Type B pancreatic cell (in vitro differentiated cells): Measurements from ENCODE around the gene OPRD1. TPM values are rescaled to one million over a fixed set of nuclear protein-coding genes. Genes with fewer than 3 reads are reported as not detected.
"Not testable (repeated sequence)": the region's sequence is repeated elsewhere in the genome, so short reads cannot be mapped to it uniquely, and the experiment has no call there.

ENCODE experiments used
- DNase-seq: peaks from one replicate; pipeline ENCODE4 v3.0.0; 2021; ENCODE audit warnings: mixed read lengths; ENCODE audit not compliant: unreplicated experiment; ENCODE audit errors: extremely low spot score
- H3K27ac Mint-ChIP-seq: 2 replicates; pipeline ENCODE4 v1.8.0; 2021; ENCODE audit warnings: mild to moderate bottlenecking, mixed read lengths
- H3K27me3 Mint-ChIP-seq: 2 replicates; pipeline ENCODE4 v1.8.0; 2021; ENCODE audit warnings: mixed read lengths
- H3K36me3 Mint-ChIP-seq: 2 replicates; pipeline ENCODE4 v1.8.0; 2021; ENCODE audit warnings: mixed read lengths
- H3K4me1 Mint-ChIP-seq: one replicate; pipeline ENCODE4 v1.8.0; 2021; ENCODE audit warnings: mixed read lengths; ENCODE audit not compliant: unreplicated experiment
- H3K4me3 Mint-ChIP-seq: 2 replicates; pipeline ENCODE4 v1.8.0; 2021; ENCODE audit warnings: mild to moderate bottlenecking, mixed read lengths
- H3K9me3 Mint-ChIP-seq: 2 replicates; pipeline ENCODE4 v1.8.0; 2021; ENCODE audit warnings: mixed read lengths
- total RNA-seq: library from RNA; stranded (reverse); gene quantifications from 2 replicates; pipeline ENCODE4 v1.2.1, GENCODE V29; 2021; ENCODE audit warnings: low replicate concordance
- TF ChIP-seq, protein P1 (sequence below): fragments of 200-600 bp; sonication (generic); conservative IDR thresholded peaks from 2 replicates; pipeline ENCODE4 v1.5.0; 2021; ENCODE audit warnings: antibody characterized with exemption, mild to moderate bottlenecking

The OPRD1 gene
- total RNA-seq, 1 donor from 2014 or later: 1.1 TPM

DNA sequence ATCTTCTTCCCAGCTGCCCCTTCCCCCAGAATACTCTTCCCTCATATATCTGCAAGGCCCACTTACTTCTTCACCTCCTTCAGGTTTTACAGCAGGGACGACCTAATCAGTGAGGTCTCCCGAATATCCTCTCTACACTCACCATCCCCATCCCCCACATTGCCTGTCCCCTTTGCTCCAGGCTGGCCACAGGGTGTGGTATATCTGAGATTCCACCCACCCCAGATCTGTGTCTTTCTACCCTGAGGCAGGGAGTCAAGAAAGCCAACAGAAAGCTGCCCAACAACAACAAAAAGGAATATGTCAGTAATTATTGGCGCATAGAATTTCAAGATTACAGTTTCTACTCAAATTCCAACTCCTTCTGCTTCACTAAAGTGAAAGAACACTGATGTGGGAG is 30.0 kb upstream of the OPRD1 start:
- H3K9me3 Mint-ChIP-seq: no peaks in the 10 kb centered on the region
- H3K36me3 Mint-ChIP-seq: no peaks in the 10 kb centered on the region
- peak overlapping the region; percentile 40 for H3K27ac Mint-ChIP-seq
- peak overlapping the region; percentile 48 for H3K4me3 Mint-ChIP-seq
- TF ChIP-seq, protein P1, sequence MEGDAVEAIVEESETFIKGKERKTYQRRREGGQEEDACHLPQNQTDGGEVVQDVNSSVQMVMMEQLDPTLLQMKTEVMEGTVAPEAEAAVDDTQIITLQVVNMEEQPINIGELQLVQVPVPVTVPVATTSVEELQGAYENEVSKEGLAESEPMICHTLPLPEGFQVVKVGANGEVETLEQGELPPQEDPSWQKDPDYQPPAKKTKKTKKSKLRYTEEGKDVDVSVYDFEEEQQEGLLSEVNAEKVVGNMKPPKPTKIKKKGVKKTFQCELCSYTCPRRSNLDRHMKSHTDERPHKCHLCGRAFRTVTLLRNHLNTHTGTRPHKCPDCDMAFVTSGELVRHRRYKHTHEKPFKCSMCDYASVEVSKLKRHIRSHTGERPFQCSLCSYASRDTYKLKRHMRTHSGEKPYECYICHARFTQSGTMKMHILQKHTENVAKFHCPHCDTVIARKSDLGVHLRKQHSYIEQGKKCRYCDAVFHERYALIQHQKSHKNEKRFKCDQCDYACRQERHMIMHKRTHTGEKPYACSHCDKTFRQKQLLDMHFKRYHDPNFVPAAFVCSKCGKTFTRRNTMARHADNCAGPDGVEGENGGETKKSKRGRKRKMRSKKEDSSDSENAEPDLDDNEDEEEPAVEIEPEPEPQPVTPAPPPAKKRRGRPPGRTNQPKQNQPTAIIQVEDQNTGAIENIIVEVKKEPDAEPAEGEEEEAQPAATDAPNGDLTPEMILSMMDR: no peak
- H3K27me3 Mint-ChIP-seq: peaks cover 4% of the 10 kb centered on the region
- no peak for DNase-seq
- H3K4me1 Mint-ChIP-seq: peaks cover 16% of the 10 kb centered on the region

DNA sequence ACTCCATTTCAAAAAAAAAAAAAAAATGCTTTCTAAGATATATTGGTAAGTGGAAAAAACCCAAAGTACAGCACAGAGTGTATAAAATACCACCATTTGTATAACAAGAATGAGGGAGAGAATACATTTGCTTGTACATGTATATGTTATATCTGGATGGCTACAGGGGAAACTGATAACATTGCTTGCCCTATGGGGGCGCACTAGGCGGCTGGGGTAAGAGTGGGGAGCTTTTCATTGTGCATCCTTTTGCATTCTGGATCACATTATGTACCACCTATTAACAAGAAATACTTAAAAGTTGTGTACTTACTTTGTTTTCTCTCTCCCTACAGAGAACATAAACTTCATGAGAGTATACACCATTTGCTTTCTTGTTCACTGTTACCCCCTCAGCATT is 28.6 kb upstream of the OPRD1 start:
- DNase-seq: no peak

DNA sequence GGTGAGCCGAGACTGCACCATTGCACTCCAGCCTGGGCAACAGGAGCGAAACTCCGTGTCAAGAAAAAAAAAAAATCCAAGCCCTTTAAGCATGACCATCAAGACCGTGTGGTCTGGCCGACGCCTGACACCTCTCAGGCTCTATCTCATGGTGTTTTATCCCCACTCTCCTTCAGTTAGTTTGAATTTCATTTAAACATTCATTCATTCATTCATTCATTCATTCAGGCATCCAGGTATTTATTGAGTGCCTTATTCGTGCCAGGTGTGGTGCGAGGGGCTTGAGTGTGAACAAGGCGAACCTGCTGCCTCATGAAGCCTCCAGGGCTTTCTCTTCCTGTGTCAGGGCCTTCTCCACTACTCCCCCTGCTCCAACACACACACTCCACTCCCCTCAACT is 22.6 kb upstream of the OPRD1 start:
- TF ChIP-seq, protein P1: no peak
- no peak for DNase-seq
- Mint-ChIP-seq H3K4me3 (no peak overlapping the region), H3K4me1 (peaks cover 11% of the 10 kb centered on the region), H3K9me3 (no peaks in the 10 kb centered on the region), H3K36me3 (no peaks in the 10 kb centered on the region), H3K27me3 (peaks cover 9% of the 10 kb centered on the region), H3K27ac (no peak overlapping the region)

More for the DNA sequence above, 28.6 kb upstream of the OPRD1 start:
- Mint-ChIP-seq H3K36me3 (no peaks in the 10 kb centered on the region), H3K4me1 (peaks cover 16% of the 10 kb centered on the region), H3K27ac (no peak overlapping the region), H3K9me3 (no peaks in the 10 kb centered on the region), H3K27me3 (peaks cover 4% of the 10 kb centered on the region), H3K4me3 (no peak overlapping the region)
- TF ChIP-seq, protein P1: no peak

DNA sequence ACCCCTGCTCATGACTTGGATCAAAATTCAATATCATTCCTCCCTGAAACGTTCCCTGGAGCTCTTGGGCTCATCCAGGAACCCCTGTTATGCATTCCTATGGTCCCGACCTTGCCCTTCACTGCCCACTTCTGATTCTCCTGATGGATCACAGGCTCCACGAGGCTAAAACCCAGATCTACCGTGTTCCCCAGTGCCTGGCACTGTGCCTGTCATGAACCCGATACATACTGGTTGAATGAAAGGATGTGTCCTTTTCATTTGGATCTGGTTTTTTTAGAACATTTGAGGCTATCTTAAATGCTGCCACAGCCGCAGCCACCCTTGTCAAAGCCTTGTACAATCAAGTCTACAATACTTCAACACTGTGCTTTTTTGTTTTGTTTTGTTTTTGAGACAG is 22.2 kb upstream of the OPRD1 start:
- no peak for DNase-seq
- H3K27me3 Mint-ChIP-seq: peaks cover 9% of the 10 kb centered on the region
- no peak overlapping the region for H3K4me3 Mint-ChIP-seq
- no peak overlapping the region for H3K27ac Mint-ChIP-seq
- peaks cover 11% of the 10 kb centered on the region for H3K4me1 Mint-ChIP-seq
- H3K36me3 Mint-ChIP-seq: no peaks in the 10 kb centered on the region
- TF ChIP-seq, protein P1: no peak
- H3K9me3 Mint-ChIP-seq: no peaks in the 10 kb centered on the region

DNA sequence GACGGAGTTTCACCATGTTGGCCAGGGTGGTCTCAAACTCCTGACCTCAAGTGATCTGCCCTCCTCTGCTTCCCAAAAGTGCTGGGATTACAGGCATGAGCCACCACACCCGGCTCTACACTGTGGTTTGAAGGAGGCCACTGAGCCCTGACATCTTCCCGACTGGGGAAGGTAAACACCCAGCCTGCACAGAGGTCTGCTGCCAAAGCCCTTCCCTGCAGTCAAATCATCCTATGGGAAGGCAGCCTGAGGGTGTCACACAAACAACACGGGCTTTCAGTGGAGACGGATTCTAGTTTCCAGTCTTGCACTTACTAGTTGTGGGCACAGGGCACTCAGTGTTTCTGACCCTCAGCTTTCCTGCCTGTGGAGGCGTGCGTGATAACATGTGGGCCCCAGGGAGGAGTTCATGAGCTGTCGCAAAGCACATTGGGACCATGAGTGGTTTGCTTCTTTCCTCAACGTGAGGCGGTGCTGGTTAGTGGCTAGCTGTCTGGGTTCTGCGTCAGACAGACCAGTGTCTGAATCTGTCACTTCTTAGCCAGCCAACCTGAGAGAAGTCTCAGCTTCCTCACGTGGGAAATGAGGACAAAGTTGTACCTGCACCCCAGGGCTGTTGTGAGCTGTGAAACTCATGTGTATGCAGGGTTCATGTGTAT is 21.5 kb upstream of the OPRD1 start:
- Mint-ChIP-seq H3K4me3 (no peak overlapping the region), H3K9me3 (no peaks in the 10 kb centered on the region), H3K4me1 (peaks cover 6% of the 10 kb centered on the region), H3K36me3 (no peaks in the 10 kb centered on the region), H3K27ac (no peak overlapping the region), H3K27me3 (peaks cover 6% of the 10 kb centered on the region)
- DNase-seq: no peak
- TF ChIP-seq, protein P1: no peak

DNA sequence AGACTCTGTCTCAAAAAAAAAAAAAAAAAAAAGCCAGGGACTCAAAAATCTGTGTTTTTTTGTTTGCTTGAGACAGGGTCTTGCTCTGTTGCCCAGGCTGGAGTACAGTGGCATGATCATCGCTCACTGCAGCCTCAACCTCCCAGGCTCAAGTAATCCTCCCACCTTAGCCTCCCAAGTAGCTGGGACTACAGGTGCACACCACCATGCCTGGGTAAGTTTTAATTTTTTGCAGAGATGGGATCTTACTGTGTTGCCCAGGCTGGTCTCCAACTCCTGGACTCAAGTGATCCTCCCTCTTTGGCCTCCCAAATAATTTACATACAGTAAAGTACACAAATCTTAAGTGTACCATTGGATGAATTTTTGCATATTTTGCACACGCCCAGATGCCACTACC is 20.0 kb upstream of the OPRD1 start:
- not testable (repeated sequence) for H3K27me3 Mint-ChIP-seq, H3K4me3 Mint-ChIP-seq, H3K9me3 Mint-ChIP-seq, DNase-seq, H3K36me3 Mint-ChIP-seq, H3K27ac Mint-ChIP-seq, H3K4me1 Mint-ChIP-seq
